Suprapubic skin (tissue), 4 donors: ENCODE measurements around the gene TMEM8B. TPM values are rescaled to one million over a fixed set of nuclear protein-coding genes. Genes with fewer than 3 reads are reported as not detected.

Experiments used
- DNase-seq, 2 donors: peaks; one replicate each; pipeline ENCODE4 v3.0.0-alpha.2; 2019; ENCODE audit warnings: low spot score in 2 of 2
- H3K27ac ChIP-seq: fragments of 200-600 bp; sonication (generic); one replicate; pipeline ENCODE4 v1.5.1; 2019
- H3K27me3 ChIP-seq: fragments of 200-600 bp; sonication (generic); one replicate; pipeline ENCODE4 v1.5.1; 2019
- H3K36me3 ChIP-seq: fragments of 200-600 bp; sonication (generic); one replicate; pipeline ENCODE4 v1.5.1; 2019
- H3K4me1 ChIP-seq: fragments of 200-600 bp; sonication (generic); one replicate; pipeline ENCODE4 v1.5.1; 2019
- H3K4me3 ChIP-seq: fragments of 200-600 bp; sonication (generic); one replicate; pipeline ENCODE4 v1.5.1; 2019; ENCODE audit warnings: mild to moderate bottlenecking
- H3K9me3 ChIP-seq: fragments of 200-600 bp; sonication (generic); one replicate; pipeline ENCODE4 v1.5.1; 2019
- CTCF ChIP-seq, 2 donors: fragments of 200-600 bp in 1 of 2; fragments of 450-650 bp in 1 of 2; sonication (generic) in 1 of 2; IDR thresholded peaks; one replicate each; pipeline ENCODE4 v1.5.1; 2016 to 2019; ENCODE audit warnings: antibody characterized with exemption in 2 of 2, mild to moderate bottlenecking in 1 of 2, moderate library complexity in 1 of 2
- EP300 ChIP-seq: sonication (generic); formaldehyde crosslinking; IDR thresholded peaks from one replicate; pipeline ENCODE4 v1.6.1; 2017; ENCODE audit warnings: antibody characterized with exemption
- POLR2A ChIP-seq, 2 donors: fragments of 450-650 bp; IDR thresholded peaks; one replicate each; pipeline ENCODE4 v1.6.1; 2017; ENCODE audit warnings: antibody characterized with exemption in 2 of 2, mild to moderate bottlenecking in 2 of 2, moderate library complexity in 2 of 2
- POLR2AphosphoS5 ChIP-seq, 3 donors: sonication (generic); formaldehyde crosslinking; IDR thresholded peaks; one replicate each; pipeline ENCODE4 v1.6.1; 2017; ENCODE audit warnings: antibody characterized with exemption in 3 of 3
- WGBS: methylation state at CpG from one replicate; pipeline ENCODE4 v1.1.5; 2018; 5-methylcytosine and 5-hydroxymethylcytosine counted together
- total RNA-seq, 4 donors: library from RNA; depleted of rRNA; stranded (reverse); fragments of >200 nt; gene quantifications; one replicate each; pipeline ENCODE4 v1.1.0, GENCODE V29; 2016

TMEM8B gene
- total RNA-seq, 4 donors from 2014 or later, result 5.0 to 11.7 (median 8.0) TPM

- H3K9me3 ChIP-seq, result no peaks in the 10 kb centered on the region
- no peak overlapping the region for H3K4me3 ChIP-seq
- peaks cover 2% of the 10 kb centered on the region for H3K36me3 ChIP-seq
- WGBS, result 57% methylated on average over 4 of the region's 4 CpGs
- DNase-seq, result peak in 1 of 2 donors; percentile 5
- H3K27ac ChIP-seq, result no peak overlapping the region
- no peaks in the 10 kb centered on the region for H3K27me3 ChIP-seq
- H3K4me1 ChIP-seq, result peaks cover 43% of the 10 kb centered on the region
- TF ChIP-seq POLR2AphosphoS5 (IDR thresholded peaks at IDR 0.05) (no peak), EP300 (no peak), POLR2A (IDR thresholded peaks at IDR 0.05) (no peak), CTCF (IDR thresholded peaks at IDR 0.05) (no peak)
Measured at GRCh38 chr9:35847792-35848572, 19.0 kb downstream of the TMEM8B start.

- TF ChIP-seq POLR2A (IDR thresholded peaks at IDR 0.05) (no peak), EP300 (no peak), CTCF (IDR thresholded peaks at IDR 0.05) (no peak), POLR2AphosphoS5 (IDR thresholded peaks at IDR 0.05) (no peak)
- no peak for DNase-seq
- no peaks in the 10 kb centered on the region for H3K9me3 ChIP-seq
- no peaks in the 10 kb centered on the region for H3K27me3 ChIP-seq
- H3K4me3 ChIP-seq, result no peak overlapping the region
- no peak overlapping the region for H3K27ac ChIP-seq
- peaks cover 6% of the 10 kb centered on the region for H3K36me3 ChIP-seq
- H3K4me1 ChIP-seq, result peaks cover 4% of the 10 kb centered on the region
- WGBS, result 86% methylated on average over 2 of the region's 2 CpGs
Measured at GRCh38 chr9:35852267-35852815, 23.3 kb downstream of the TMEM8B start.

GRCh38 chr9:35852876-35853865, 24.1 kb downstream of the TMEM8B start:
- WGBS, result 92% methylated on average over 21 of the region's 25 CpGs

GRCh38 chr9:35854091-35854762, 25.2 kb downstream of the TMEM8B start:
- TF ChIP-seq POLR2AphosphoS5 (IDR thresholded peaks at IDR 0.05), result no peak
- no peak for TF ChIP-seq EP300
- TF ChIP-seq CTCF (IDR thresholded peaks at IDR 0.05), result no peak
- TF ChIP-seq POLR2A (IDR thresholded peaks at IDR 0.05), result no peak
- no peak for DNase-seq
- H3K4me1 ChIP-seq, result peaks cover under 1% of the 10 kb centered on the region
- WGBS, result 88% methylated on average over 7 of the region's 7 CpGs
- no peak overlapping the region for H3K4me3 ChIP-seq
- H3K27me3 ChIP-seq, result no peaks in the 10 kb centered on the region
- peaks cover 6% of the 10 kb centered on the region for H3K36me3 ChIP-seq
- H3K27ac ChIP-seq, result no peak overlapping the region
- H3K9me3 ChIP-seq, result no peaks in the 10 kb centered on the region

More at GRCh38 chr9:35852876-35853865, 24.1 kb downstream of the TMEM8B start:
- Histone ChIP-seq H3K4me1 (no peaks in the 10 kb centered on the region), H3K27me3 (no peaks in the 10 kb centered on the region), H3K27ac (no peak overlapping the region), H3K9me3 (no peaks in the 10 kb centered on the region), H3K4me3 (no peak overlapping the region), H3K36me3 (peaks cover 6% of the 10 kb centered on the region)
- no peak for DNase-seq
- TF ChIP-seq CTCF (IDR thresholded peaks at IDR 0.05), result no peak
- no peak for TF ChIP-seq EP300
- TF ChIP-seq POLR2A (IDR thresholded peaks at IDR 0.05), result no peak
- TF ChIP-seq POLR2AphosphoS5 (IDR thresholded peaks at IDR 0.05), result no peak
